ENCODE results near the gene COL4A1.

GRCh38 chr13:110183910-110184309 lies 123.0 kb downstream of the COL4A1 start:
- TF ChIP-seq HDGF (IDR thresholded peaks at IDR 0.05; ENCODE audit: borderline replicate concordance) (no peak), FOXM1 (IDR thresholded peaks at IDR 0.05; ENCODE audit: borderline replicate concordance) (no peak), FOXK2 (IDR thresholded peaks at IDR 0.05) (no peak), PKNOX1 (IDR thresholded peaks at IDR 0.05) (no peak), L3MBTL2 (conservative IDR thresholded peaks at IDR 0.05) (no peak), TARDBP (IDR thresholded peaks at IDR 0.05) (no peak), NFRKB (IDR thresholded peaks at IDR 0.05) (no peak), BHLHE40 (IDR thresholded peaks at IDR 0.05; ENCODE audit: borderline replicate concordance) (no peak), SP1 (IDR thresholded peaks at IDR 0.05) (no peak), ARNT (IDR thresholded peaks at IDR 0.05) (no peak), ELF4 (IDR thresholded peaks at IDR 0.05) (no peak), ZNF384 (IDR thresholded peaks at IDR 0.05) (no peak)

Data from HEK293T (cell line).